GM12873 (cell line): ENCODE measurements around the gene MLST8.

Source experiments
- TF ChIP-seq, protein P1 (sequence below): IDR thresholded peaks from 2 replicates; pipeline ENCODE4 v1.5.1; 2012; ENCODE audit warnings: low read depth, mild to moderate bottlenecking, moderate library complexity, low read length, control low read depth; ENCODE audit not compliant: insufficient read depth; ENCODE audit errors: missing control alignments

Gene MLST8

GRCh38 chr16:2179576-2179975 lies 25.7 kb upstream of the MLST8 start:
- TF ChIP-seq, protein P1, sequence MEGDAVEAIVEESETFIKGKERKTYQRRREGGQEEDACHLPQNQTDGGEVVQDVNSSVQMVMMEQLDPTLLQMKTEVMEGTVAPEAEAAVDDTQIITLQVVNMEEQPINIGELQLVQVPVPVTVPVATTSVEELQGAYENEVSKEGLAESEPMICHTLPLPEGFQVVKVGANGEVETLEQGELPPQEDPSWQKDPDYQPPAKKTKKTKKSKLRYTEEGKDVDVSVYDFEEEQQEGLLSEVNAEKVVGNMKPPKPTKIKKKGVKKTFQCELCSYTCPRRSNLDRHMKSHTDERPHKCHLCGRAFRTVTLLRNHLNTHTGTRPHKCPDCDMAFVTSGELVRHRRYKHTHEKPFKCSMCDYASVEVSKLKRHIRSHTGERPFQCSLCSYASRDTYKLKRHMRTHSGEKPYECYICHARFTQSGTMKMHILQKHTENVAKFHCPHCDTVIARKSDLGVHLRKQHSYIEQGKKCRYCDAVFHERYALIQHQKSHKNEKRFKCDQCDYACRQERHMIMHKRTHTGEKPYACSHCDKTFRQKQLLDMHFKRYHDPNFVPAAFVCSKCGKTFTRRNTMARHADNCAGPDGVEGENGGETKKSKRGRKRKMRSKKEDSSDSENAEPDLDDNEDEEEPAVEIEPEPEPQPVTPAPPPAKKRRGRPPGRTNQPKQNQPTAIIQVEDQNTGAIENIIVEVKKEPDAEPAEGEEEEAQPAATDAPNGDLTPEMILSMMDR: no peak

GRCh38 chr16:2180461-2180860 lies 24.8 kb upstream of the MLST8 start:
- TF ChIP-seq, protein P1: no peak

GRCh38 chr16:2180962-2181923 lies 24.0 kb upstream of the MLST8 start:
- TF ChIP-seq, protein P1: no peak

GRCh38 chr16:2181952-2182351 lies 23.3 kb upstream of the MLST8 start:
- TF ChIP-seq, protein P1: no peak

- TF ChIP-seq, protein P1: no peak
These were observed 21.6 kb upstream of the MLST8 start for GRCh38 chr16:2183671-2184070.

- TF ChIP-seq, protein P1: no peak
These were observed 20.9 kb upstream of the MLST8 start for GRCh38 chr16:2184346-2184745.

GRCh38 chr16:2184962-2185361 lies 20.3 kb upstream of the MLST8 start:
- TF ChIP-seq, protein P1: no peak
